Body of pancreas (tissue), 4 donors: ENCODE data around the gene INIP.

Source experiments
- POLR2A ChIP-seq, 3 donors: fragments of 450-650 bp; IDR thresholded peaks; one replicate each; pipeline ENCODE4 v1.6.1; 2016; ENCODE audit warnings: antibody characterized with exemption in 3 of 3, mild to moderate bottlenecking in 2 of 3
- TF ChIP-seq, protein P1 (sequence below), 7 experiments: fragments of 450-650 bp in 4 of 7; fragments of 200-600 bp in 3 of 7; sonication (generic) in 3 of 7; IDR thresholded peaks; one replicate each; pipeline ENCODE4 v1.5.1; 2016 to 2019; ENCODE audit warnings: antibody characterized with exemption in 7 of 7

DNA sequence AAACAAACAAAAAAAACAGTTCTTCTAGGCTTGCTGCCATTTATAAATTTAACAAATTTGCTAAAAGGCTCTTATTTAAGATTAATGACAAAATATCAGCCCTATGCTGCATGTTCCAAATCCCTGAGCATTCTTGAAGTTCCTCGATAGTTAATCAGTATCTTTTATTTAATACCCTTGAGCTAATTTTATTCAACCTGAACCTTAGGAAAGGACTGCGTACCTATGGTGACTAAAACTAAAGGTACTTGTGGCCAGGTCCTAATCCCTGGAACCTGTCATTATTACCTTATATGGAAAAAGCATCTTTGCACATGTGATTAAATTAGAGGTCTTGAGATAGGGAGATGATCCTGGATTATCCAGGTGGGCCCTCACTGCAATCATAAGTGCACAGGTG lies 10.5 kb upstream of the INIP start:
- TF ChIP-seq, protein P1, sequence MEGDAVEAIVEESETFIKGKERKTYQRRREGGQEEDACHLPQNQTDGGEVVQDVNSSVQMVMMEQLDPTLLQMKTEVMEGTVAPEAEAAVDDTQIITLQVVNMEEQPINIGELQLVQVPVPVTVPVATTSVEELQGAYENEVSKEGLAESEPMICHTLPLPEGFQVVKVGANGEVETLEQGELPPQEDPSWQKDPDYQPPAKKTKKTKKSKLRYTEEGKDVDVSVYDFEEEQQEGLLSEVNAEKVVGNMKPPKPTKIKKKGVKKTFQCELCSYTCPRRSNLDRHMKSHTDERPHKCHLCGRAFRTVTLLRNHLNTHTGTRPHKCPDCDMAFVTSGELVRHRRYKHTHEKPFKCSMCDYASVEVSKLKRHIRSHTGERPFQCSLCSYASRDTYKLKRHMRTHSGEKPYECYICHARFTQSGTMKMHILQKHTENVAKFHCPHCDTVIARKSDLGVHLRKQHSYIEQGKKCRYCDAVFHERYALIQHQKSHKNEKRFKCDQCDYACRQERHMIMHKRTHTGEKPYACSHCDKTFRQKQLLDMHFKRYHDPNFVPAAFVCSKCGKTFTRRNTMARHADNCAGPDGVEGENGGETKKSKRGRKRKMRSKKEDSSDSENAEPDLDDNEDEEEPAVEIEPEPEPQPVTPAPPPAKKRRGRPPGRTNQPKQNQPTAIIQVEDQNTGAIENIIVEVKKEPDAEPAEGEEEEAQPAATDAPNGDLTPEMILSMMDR (IDR thresholded peaks at IDR 0.05) = no peak
- no peak for TF ChIP-seq POLR2A (IDR thresholded peaks at IDR 0.05)
